ENCODE data around the gene TMEM263.

- TF ChIP-seq CTCF (IDR thresholded peaks at IDR 0.05; ENCODE audit: extremely low read depth in 1 of 2, insufficient read depth in 1 of 2, low read depth in 1 of 2, low read length in 2 of 2) = no peak
- no peak for TF ChIP-seq POLR2A (IDR thresholded peaks at IDR 0.05; ENCODE audit: low read depth, low read length)
- TF ChIP-seq MAX (IDR thresholded peaks at IDR 0.05; ENCODE audit: insufficient read depth, insufficient read length) = no peak
- TF ChIP-seq EZH2 (IDR thresholded peaks at IDR 0.05; ENCODE audit: borderline replicate concordance, low read depth, low read length, severe bottlenecking) = no peak
- no peak for TF ChIP-seq FOS (IDR thresholded peaks at IDR 0.05; ENCODE audit: borderline replicate concordance, insufficient read depth, low read length)
- no peak for TF ChIP-seq POLR2AphosphoS5 (IDR thresholded peaks at IDR 0.05; ENCODE audit: insufficient read depth, low read depth, low read length)
- no peak for TF ChIP-seq MYC (IDR thresholded peaks at IDR 0.05; ENCODE audit: low read depth, low read length)
- no peak for TF ChIP-seq JUN (IDR thresholded peaks at IDR 0.05; ENCODE audit: borderline replicate concordance, insufficient read depth, insufficient read length, low read depth)
Measured at GRCh38 chr12:107019546-107019945, 63.8 kb downstream of the TMEM263 start.
